ENCODE results near the gene GPR132. TPM values are rescaled to one million over a fixed set of nuclear protein-coding genes. Genes with fewer than 3 reads are reported as not detected.

Gene GPR132
- total RNA-seq, 1 donor from 2014 or later, result not detected

- Histone ChIP-seq H3K27ac (peak overlapping the region; percentile 90 to 95), H3K9me3 (no peaks in the 10 kb centered on the region), H3K36me3 (no peaks in the 10 kb centered on the region), H3K4me1 (peaks cover 18 to 37% of the 10 kb centered on the region in 2 donors), H3K27me3 (no peaks in the 10 kb centered on the region), H3K4me3 (peak overlapping the region; percentile 64 to 93)
- DNase-seq (ENCODE audit: low spot score in 2 of 2), result peak in 1 of 2 donors; percentile 83
- intact Hi-C loops (cut with DNase I), result loop anchor here (1.0 to 10.0 kb wide), 8 partner anchors 71 to 434 kb away; partner anchors contain the start of genes CDCA4, CRIP2, PACS2 and TEDC1
- TF ChIP-seq, protein P1, sequence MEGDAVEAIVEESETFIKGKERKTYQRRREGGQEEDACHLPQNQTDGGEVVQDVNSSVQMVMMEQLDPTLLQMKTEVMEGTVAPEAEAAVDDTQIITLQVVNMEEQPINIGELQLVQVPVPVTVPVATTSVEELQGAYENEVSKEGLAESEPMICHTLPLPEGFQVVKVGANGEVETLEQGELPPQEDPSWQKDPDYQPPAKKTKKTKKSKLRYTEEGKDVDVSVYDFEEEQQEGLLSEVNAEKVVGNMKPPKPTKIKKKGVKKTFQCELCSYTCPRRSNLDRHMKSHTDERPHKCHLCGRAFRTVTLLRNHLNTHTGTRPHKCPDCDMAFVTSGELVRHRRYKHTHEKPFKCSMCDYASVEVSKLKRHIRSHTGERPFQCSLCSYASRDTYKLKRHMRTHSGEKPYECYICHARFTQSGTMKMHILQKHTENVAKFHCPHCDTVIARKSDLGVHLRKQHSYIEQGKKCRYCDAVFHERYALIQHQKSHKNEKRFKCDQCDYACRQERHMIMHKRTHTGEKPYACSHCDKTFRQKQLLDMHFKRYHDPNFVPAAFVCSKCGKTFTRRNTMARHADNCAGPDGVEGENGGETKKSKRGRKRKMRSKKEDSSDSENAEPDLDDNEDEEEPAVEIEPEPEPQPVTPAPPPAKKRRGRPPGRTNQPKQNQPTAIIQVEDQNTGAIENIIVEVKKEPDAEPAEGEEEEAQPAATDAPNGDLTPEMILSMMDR (IDR thresholded peaks at IDR 0.05), result no peak
Observed at GRCh38 chr14:105093038-105093430, 27.8 kb upstream of the GPR132 start.

DNA sequence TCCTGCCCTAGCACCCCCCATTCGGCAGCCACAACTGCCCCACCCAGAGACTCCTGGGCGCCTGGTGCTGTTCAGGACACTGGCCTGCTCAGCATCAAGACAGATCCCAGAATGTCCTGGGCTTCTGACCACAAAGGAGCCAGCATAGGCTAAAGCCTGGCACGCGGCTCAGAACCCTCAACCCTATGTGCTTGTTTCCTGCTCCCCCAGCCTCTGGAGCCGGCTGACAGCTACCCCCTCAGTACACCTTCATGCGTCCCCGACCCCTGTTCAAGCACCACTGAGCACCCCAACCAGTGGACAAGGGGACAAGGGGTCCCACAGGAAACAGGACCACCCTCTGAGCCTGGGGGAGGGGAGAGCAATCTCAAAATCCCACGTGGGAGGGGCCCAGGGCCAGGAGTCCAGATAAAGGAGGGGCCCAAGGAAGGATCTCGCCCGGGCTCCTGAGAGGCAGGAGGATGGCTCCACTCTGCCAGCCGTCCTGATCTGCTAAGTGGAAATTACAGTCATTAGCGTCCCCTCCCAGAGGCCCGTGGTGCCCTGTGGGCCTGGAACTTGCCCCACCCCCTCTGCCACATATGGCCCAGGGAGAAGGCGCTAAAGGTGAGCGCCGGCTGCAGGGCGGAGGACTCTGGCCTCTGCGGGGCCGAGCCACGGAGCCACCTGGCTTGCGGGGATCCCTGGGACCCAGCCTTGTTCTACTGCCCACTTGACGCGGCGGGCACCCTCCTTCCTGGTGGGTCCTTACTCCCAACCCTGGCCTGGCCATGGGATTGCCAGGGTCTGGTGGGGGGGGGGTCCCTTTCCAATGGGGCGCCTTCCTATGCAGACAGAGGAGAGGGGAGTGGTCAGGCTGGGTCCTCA, 27.2 kb upstream of the GPR132 start:
- intact Hi-C loops (cut with DNase I), result loop anchor here (1.0 to 10.0 kb wide), 8 partner anchors 70 to 435 kb away; partner anchors contain the start of genes CDCA4, CRIP2, PACS2 and TEDC1
- Histone ChIP-seq H3K4me1 (peaks cover 18 to 40% of the 10 kb centered on the region in 2 donors), H3K9me3 (no peaks in the 10 kb centered on the region), H3K4me3 (peak overlapping the region; percentile 64 to 93), H3K27ac (peak overlapping the region; percentile 90 to 95), H3K36me3 (no peaks in the 10 kb centered on the region), H3K27me3 (no peaks in the 10 kb centered on the region)
- TF ChIP-seq, protein P1 (IDR thresholded peaks at IDR 0.05), result no peak
- peak in 1 of 2 donors; percentile 70 for DNase-seq (ENCODE audit: low spot score in 2 of 2)

- H3K27me3 ChIP-seq, result no peaks in the 10 kb centered on the region
- TF ChIP-seq, protein P1 (IDR thresholded peaks at IDR 0.05), result no peak
- H3K4me1 ChIP-seq, result peaks cover 22 to 45% of the 10 kb centered on the region in 2 donors
- H3K9me3 ChIP-seq, result no peaks in the 10 kb centered on the region
- intact Hi-C loops (cut with DNase I), result loop anchor here (2.0 to 10.0 kb wide), 9 partner anchors 69 to 436 kb away; partner anchors contain the start of genes BRF1, CDCA4, CRIP2 and TEDC1
- DNase-seq (ENCODE audit: low spot score in 2 of 2), result peak in 1 of 2 donors; percentile 94
- H3K27ac ChIP-seq, result peak overlapping the region; percentile 90 to 95
- peak overlapping the region; percentile 64 to 93 for H3K4me3 ChIP-seq
- no peaks in the 10 kb centered on the region for H3K36me3 ChIP-seq
Observed at GRCh38 chr14:105091517-105092170, 26.4 kb upstream of the GPR132 start.

DNA sequence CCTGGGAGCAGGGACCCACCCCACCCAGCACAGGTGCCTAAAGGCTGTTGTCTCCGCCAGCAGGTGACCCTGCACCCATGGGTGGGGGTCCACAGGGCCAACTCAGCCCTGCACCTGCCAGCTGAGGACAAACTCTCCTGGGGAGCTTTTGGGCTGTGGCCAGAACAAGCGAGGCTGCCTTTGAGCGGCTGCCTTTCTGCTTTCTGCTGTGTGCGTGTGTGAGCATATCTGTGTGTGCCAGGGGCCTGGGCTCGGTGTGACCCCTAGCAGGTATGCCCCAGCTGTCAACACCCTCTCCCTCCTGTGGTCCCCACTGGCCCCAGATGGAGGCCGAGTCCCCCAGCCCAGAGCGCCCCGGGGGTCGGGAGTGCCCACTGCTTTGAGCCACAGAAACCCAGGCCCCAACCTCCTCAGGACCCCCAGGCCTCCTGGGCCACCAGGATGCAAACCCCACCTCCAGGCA, 25.9 kb upstream of the GPR132 start:
- H3K27me3 ChIP-seq, result no peaks in the 10 kb centered on the region
- TF ChIP-seq, protein P1 (IDR thresholded peaks at IDR 0.05), result no peak
- peak overlapping the region; percentile 90 to 95 for H3K27ac ChIP-seq
- peak overlapping the region in 1 of 2 donors; percentile 93 for H3K4me3 ChIP-seq
- no peaks in the 10 kb centered on the region for H3K36me3 ChIP-seq
- DNase-seq (ENCODE audit: low spot score in 2 of 2), result no peak
- H3K9me3 ChIP-seq, result no peaks in the 10 kb centered on the region
- intact Hi-C loops (cut with DNase I), result loop anchor here (2.0 to 10.0 kb wide), 8 partner anchors 69 to 436 kb away; partner anchors contain the start of genes BRF1, CDCA4, CRIP2 and TEDC1
- peaks cover 22 to 45% of the 10 kb centered on the region in 2 donors for H3K4me1 ChIP-seq

DNA sequence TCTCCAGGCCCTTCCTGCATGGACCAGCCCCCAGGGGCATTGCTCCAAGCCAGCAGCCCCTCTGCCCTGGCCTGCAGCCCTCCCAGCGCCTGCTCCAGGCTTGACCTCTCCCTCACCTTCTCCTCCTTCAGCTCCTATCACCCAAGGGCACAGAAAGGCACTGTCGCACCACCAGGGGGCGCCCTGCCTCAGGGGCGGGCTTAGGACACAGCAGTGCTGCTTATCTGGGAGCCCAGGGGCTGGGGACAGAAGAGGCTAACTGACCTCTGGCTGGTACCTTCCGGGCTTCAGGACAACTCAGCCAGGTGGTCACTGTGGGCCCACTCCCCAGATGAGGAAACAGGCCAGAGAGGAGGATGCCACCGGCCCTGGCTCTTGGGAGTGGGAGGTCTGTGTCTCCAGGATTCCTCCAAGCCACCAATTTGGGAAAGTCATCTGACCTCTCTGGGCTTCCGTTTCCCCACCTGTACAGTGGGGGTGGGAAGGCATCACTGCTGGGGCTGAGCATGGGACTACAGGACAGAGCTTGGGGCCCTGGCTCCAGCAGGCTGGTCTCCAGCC, 25.3 kb upstream of the GPR132 start:
- peaks cover 22 to 45% of the 10 kb centered on the region in 2 donors for H3K4me1 ChIP-seq
- H3K4me3 ChIP-seq, result no peak overlapping the region
- intact Hi-C loops (cut with DNase I), result loop anchor here (2.0 to 10.0 kb wide), 8 partner anchors 68 to 437 kb away; partner anchors contain the start of genes BRF1, CDCA4, CRIP2 and TEDC1
- no peaks in the 10 kb centered on the region for H3K36me3 ChIP-seq
- H3K9me3 ChIP-seq, result no peaks in the 10 kb centered on the region
- TF ChIP-seq, protein P1 (IDR thresholded peaks at IDR 0.05), result peak; percentile 87 to 95 (median 94)
- H3K27me3 ChIP-seq, result no peaks in the 10 kb centered on the region
- H3K27ac ChIP-seq, result peak overlapping the region; percentile 90 to 95
- peak in 1 of 2 donors; percentile 93 for DNase-seq (ENCODE audit: low spot score in 2 of 2)
